ENCODE results near the gene RAB6B.

DNA sequence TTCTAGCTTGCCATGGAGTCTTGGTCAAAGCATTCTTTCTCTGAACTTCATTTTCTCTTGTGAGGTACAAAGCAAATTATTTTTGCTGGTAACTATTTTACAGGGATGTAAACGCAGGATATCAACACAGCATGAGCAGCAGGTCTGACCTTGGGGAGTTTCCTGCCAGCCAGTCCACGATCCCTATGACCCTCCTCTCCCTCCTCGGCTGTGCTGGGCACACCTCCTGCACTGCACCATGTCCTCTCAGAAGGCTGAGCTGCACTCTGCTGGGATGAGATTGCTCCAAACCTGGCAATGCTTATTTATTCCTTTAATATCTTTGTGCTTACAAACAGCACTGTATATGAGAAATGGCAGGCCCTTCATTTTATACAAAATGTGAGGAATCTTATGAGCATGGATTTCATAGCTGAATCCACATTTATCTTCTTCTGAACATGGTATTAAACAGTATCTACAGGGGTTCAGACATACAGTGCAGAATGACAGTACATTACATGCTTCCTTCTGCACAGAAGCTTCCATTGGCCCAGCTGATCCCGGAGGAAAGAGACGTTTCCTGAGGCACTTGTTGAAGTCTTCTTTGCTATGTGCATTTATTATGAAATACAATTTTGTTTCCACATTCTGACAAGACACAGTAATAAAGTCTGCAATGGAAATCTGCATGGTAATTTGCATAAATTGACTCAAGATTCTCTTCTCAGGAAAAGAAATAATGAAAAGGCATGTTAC, 41.2 kb downstream of the RAB6B start:
- TF ChIP-seq, protein P1, sequence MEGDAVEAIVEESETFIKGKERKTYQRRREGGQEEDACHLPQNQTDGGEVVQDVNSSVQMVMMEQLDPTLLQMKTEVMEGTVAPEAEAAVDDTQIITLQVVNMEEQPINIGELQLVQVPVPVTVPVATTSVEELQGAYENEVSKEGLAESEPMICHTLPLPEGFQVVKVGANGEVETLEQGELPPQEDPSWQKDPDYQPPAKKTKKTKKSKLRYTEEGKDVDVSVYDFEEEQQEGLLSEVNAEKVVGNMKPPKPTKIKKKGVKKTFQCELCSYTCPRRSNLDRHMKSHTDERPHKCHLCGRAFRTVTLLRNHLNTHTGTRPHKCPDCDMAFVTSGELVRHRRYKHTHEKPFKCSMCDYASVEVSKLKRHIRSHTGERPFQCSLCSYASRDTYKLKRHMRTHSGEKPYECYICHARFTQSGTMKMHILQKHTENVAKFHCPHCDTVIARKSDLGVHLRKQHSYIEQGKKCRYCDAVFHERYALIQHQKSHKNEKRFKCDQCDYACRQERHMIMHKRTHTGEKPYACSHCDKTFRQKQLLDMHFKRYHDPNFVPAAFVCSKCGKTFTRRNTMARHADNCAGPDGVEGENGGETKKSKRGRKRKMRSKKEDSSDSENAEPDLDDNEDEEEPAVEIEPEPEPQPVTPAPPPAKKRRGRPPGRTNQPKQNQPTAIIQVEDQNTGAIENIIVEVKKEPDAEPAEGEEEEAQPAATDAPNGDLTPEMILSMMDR (conservative IDR thresholded peaks at IDR 0.05; ENCODE audit: low read depth in 2 of 2) = no peak
- TF ChIP-seq EZH2phosphoT487 (IDR thresholded peaks at IDR 0.05; ENCODE audit: unreplicated experiment) (no peak), POLR2AphosphoS5 (IDR thresholded peaks at IDR 0.05; ENCODE audit: low read depth) (no peak), EZH2 (IDR thresholded peaks at IDR 0.05; ENCODE audit: low read depth, unreplicated experiment) (no peak), JUNB (IDR thresholded peaks at IDR 0.05; ENCODE audit: unreplicated experiment) (no peak), ZNF331 (CRISPR knock-in tag; IDR thresholded peaks at IDR 0.05; ENCODE audit: low read depth) (no peak), NANOG (IDR thresholded peaks at IDR 0.05; ENCODE audit: borderline replicate concordance) (no peak), CREB1 (CRISPR knock-in tag; IDR thresholded peaks at IDR 0.05; ENCODE audit: low read depth) (no peak), ZNF114 (CRISPR knock-in tag; IDR thresholded peaks at IDR 0.05) (no peak), ETS1 (IDR thresholded peaks at IDR 0.05) (no peak), STAT1 (IDR thresholded peaks at IDR 0.05; ENCODE audit: unreplicated experiment) (no peak)
- TF ChIP-seq, protein P2, sequence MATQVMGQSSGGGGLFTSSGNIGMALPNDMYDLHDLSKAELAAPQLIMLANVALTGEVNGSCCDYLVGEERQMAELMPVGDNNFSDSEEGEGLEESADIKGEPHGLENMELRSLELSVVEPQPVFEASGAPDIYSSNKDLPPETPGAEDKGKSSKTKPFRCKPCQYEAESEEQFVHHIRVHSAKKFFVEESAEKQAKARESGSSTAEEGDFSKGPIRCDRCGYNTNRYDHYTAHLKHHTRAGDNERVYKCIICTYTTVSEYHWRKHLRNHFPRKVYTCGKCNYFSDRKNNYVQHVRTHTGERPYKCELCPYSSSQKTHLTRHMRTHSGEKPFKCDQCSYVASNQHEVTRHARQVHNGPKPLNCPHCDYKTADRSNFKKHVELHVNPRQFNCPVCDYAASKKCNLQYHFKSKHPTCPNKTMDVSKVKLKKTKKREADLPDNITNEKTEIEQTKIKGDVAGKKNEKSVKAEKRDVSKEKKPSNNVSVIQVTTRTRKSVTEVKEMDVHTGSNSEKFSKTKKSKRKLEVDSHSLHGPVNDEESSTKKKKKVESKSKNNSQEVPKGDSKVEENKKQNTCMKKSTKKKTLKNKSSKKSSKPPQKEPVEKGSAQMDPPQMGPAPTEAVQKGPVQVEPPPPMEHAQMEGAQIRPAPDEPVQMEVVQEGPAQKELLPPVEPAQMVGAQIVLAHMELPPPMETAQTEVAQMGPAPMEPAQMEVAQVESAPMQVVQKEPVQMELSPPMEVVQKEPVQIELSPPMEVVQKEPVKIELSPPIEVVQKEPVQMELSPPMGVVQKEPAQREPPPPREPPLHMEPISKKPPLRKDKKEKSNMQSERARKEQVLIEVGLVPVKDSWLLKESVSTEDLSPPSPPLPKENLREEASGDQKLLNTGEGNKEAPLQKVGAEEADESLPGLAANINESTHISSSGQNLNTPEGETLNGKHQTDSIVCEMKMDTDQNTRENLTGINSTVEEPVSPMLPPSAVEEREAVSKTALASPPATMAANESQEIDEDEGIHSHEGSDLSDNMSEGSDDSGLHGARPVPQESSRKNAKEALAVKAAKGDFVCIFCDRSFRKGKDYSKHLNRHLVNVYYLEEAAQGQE (IDR thresholded peaks at IDR 0.05; ENCODE audit: unreplicated experiment) = no peak
